Cerebellar nuclear complex (tissue), 1 donor: ENCODE data around the gene MS4A3.
"Not testable (repeated sequence)": the region's sequence is repeated elsewhere in the genome, so short reads cannot be mapped to it uniquely, and the experiment has no call there.

Experiments used
- DNase-seq, 2 experiments: peaks; one replicate each; lab custom pipeline; 2025; lab: John Stamatoyannopoulos, UW

MS4A3 gene

GRCh38 chr11:60056349-60056969, at the start of gene MS4A3:
Gene MS4A3, plus strand, starts transcription at chr11:60056665. Its CDS starts 4,496 bp downstream, at chr11:60061161.
- no peak for DNase-seq

DNA sequence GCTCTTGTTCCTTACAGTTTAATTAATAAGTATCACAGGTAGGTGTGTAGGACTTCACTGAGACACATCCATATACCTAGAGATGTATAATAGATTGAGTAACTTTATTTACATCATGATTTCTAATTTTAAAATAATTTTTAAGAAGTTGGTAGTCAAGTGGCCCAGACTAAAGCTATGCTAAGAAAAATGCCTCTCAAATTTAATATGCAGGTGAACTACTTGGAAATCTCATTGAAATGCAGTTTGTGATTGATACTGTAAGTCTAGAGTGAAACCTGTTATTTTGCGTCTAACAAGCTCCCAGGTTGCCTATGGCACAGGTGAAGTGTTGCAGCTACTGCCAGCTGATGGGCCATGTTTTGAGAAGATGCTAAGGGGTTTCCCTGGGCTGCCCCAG, 39.6 kb upstream of the MS4A3 start, which contains the start of gene OOSP4B:
Gene OOSP4B, plus strand, starts transcription at position 301 of the 400 bp plus-strand sequence.
- no peak for DNase-seq

DNA sequence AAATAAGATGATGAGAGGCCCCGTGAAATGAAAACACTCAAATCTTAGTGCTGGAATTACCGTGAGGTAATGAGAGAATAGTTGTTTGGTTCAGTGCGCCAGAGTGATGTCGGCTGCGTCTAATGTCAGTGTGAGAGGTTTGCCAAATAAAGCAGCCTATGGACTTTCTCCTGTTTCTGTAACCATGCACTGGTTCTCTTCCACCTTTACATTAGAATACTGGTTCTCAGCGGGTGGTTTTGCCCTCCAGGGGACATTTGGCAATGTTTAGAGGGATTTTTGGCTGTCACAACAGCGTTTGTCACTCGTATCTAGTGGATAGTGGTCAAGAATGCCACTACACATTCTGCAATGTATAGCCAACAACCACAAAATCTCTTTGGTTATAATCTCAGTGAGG, 38.4 kb upstream of the MS4A3 start:
- DNase-seq, result no peak

DNA sequence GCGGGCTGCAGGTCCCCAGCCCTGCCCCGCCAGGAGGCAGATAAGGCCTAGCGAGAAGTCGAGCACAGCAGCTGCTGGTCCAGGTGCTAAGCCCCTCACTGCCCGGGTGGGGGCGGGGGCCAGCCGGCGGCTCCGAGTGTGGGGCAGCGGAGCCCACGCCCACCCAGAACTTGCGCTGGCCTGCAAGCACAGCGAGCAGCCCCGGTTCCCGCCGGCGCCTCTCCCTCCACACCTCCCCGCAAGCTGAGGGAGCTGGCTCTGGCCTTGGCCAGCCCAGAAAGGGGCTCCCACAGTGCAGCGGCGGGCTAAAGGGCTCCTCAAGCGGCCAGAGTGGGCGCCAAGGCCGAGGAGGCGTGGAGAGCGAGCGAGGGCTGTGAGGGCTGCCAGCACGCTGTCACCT, 36.1 kb upstream of the MS4A3 start:
- DNase-seq, result not testable (repeated sequence)

DNA sequence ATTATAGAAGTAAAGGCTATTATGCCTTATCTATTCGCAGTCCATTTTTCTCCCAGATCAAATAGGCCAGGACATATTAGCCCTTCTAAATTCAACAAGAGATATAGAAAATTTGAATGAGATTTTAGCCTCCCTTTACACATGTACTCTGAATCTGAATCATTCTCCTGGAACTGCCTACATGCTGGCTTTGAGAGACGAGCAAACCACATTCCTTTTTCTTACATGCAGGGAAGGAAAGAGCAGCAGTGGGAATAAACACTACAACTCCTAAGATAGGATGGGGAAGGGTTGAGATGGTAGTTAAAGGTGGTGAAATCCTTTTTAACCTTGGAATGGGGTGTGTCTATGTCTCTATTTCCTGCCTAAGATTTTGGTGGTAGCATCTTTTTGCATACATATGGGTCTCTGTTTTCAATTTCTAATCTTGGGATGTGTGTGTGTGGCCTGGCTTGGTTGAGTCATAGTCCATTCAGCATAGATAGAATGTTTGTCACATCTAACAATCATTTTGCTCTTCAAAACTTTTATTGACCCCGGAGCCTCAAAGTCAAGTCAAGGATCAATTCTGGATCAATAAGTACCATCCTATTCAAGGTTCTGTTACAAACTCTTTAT, 27.3 kb upstream of the MS4A3 start:
- no peak for DNase-seq

- no peak for DNase-seq
Measured at GRCh38 chr11:60040109-60040508, 16.4 kb upstream of the MS4A3 start, which contains the start of gene OOSP2. Gene OOSP2, plus strand, starts transcription at chr11:60040409. Its CDS starts 51 bp downstream, at chr11:60040460.

- DNase-seq, result not testable (repeated sequence)
Measured at GRCh38 chr11:60050422-60050821, 6.0 kb upstream of the MS4A3 start.

GRCh38 chr11:60050839-60051238, 5.6 kb upstream of the MS4A3 start:
- DNase-seq, result not testable (repeated sequence)

DNA sequence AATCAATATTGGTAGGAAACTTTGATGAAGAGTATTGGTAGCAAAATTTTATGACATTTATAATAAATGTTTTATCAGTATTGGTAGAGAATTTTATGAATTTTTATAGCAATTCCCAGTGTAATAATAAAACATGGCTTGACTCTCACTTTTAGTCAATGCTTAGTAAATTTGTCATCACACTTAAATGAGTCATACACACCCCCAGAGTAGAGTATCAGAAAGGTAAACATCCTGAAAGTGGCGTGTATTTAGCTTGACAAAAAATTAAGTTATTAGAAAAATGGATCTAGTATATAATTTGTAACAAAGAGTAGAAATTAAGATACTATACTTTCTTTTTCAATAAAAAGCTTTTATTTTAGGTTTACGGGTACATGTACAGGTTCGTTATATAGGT, 2.6 kb downstream of the MS4A3 start:
- no peak for DNase-seq

- no peak for DNase-seq
Measured at GRCh38 chr11:60059521-60060240, 3.2 kb downstream of the MS4A3 start.

- DNase-seq, result no peak
Measured at GRCh38 chr11:60064111-60064510, 7.6 kb downstream of the MS4A3 start.

DNA sequence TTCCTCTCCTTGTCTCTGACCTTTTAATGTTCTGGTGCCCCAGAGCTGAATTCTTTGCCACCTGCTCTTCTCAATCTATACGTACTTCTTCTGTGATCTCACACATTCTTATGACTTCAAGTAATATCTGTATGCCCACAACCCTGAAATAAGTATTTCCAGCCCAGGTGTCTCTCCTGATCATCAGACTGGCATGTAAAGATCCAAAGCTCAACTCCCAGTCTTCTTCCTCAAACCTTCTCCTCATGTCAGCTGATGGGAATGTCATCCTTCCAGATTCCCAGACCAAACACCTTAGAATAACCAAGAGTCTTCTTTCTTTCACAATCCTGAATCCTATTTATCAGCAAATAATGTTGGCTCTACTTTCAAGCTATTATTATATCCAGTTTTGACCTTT, 9.3 kb downstream of the MS4A3 start:
- no peak for DNase-seq

- DNase-seq, result no peak
Measured at GRCh38 chr11:60069450-60069849, 13.0 kb downstream of the MS4A3 start.

GRCh38 chr11:60071644-60072043, 15.2 kb downstream of the MS4A3 start:
- DNase-seq, result not testable (repeated sequence)

DNA sequence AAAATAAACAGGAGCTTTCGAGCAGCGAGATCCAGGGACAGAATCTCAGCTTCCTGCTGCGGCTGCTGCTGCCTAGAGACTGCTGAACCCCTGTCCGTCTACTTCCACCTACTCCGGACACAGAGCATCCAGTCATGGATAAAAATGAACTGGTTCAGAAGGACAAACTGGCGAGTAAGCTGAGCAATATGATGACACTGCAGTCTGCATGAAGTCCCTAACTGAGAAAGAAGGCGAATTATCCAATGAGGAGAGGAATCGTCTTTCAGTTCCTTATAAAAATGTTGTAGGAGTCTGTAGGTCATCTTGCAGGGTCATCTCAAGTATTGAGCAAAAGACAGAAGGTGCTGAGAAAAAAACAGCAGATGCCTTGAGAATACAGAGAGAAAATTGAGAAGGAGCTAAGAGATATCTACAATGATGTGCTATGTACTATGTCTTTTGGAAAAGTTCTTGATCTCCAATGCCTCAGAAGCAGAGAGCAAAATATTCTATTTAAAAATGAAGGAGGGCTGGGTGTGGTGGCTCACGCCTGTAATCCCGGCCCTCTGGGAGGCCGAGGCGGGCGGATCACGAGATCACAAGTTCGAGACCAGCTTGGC, 20.9 kb downstream of the MS4A3 start:
- DNase-seq, result no peak

GRCh38 chr11:60077981-60078380, 21.5 kb downstream of the MS4A3 start:
- DNase-seq, result no peak

- no peak for DNase-seq
Measured at GRCh38 chr11:60078745-60079144, 22.3 kb downstream of the MS4A3 start.

DNA sequence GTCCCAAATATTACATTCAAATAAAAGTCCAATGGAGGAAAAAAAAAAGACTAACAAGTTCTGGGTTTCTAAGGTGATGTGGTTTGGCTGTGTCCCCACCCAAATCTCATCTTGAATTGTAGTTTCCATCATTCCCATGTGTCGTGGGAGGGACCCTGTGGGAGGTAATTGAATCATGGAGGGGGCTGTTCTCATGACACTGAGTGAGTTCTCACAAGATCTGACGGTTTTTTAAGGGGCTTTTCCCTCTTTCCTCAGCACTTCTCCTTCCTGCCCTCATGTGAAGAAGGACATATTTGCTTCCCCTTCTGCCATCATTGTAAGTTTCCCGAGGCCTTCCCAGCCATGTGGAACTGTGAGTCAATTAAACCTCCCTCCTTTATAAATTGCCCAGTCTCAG, 24.1 kb downstream of the MS4A3 start:
- no peak for DNase-seq

GRCh38 chr11:60084631-60085273, 28.3 kb downstream of the MS4A3 start:
- DNase-seq, result no peak

GRCh38 chr11:60085909-60086308, 29.4 kb downstream of the MS4A3 start:
- no peak for DNase-seq

DNA sequence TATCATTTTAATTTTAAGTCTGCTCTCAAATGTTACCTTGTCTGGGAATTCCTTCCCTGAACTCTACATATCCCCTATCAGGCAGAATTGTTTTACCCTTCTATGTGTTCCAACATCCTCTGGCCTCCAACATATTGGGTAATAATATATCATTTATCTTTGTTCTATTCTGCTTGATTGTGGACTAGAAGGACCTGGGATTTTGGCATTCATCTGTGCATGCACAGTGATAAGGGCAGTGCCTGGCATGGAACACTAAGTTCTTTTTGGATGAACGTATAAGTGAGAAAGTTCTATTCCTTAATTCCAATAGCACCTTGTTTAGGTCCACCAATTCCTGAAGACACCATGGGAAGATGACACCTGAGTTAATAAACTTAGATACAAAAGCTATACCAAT, 30.8 kb downstream of the MS4A3 start:
- DNase-seq, result no peak

DNA sequence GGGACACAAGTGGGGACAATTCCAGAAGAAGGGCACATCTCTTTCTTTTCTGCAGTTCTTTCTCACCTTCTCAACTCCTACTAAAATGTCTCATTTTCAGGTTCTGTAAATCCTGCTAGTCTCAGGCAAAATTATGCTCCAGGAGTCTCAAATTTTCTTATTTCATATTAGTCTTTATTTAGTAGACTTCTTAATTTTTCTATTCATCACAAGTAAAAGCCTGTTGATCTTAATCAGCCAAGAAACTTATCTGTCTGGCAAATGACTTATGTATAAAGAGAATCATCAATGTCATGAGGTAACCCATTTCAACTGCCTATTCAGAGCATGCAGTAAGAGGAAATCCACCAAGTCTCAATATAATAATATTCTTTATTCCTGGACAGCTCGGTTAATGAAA, 31.9 kb downstream of the MS4A3 start, which contains the start of gene MS4A2:
Gene MS4A2, plus strand, starts transcription at position 301 of the 400 bp plus-strand sequence. CDS start 102 bp downstream, outside the sequence.
- DNase-seq, result no peak
